Measurements from ENCODE around the gene CANT1. TPM values are rescaled to one million over a fixed set of nuclear protein-coding genes. Genes with fewer than 3 reads are reported as not detected.

The CANT1 gene
- total RNA-seq (36.2 and 46.6 TPM in 2 replicates), polyA plus RNA-seq (39.9 and 61.7 TPM in 2 replicates), polyA minus RNA-seq (ENCODE audit: low replicate concordance) (50.1 and 68.5 TPM in 2 replicates)
- 39.8 and 57.6 TPM in 2 replicates for polyA plus RNA-seq (2012)

DNA sequence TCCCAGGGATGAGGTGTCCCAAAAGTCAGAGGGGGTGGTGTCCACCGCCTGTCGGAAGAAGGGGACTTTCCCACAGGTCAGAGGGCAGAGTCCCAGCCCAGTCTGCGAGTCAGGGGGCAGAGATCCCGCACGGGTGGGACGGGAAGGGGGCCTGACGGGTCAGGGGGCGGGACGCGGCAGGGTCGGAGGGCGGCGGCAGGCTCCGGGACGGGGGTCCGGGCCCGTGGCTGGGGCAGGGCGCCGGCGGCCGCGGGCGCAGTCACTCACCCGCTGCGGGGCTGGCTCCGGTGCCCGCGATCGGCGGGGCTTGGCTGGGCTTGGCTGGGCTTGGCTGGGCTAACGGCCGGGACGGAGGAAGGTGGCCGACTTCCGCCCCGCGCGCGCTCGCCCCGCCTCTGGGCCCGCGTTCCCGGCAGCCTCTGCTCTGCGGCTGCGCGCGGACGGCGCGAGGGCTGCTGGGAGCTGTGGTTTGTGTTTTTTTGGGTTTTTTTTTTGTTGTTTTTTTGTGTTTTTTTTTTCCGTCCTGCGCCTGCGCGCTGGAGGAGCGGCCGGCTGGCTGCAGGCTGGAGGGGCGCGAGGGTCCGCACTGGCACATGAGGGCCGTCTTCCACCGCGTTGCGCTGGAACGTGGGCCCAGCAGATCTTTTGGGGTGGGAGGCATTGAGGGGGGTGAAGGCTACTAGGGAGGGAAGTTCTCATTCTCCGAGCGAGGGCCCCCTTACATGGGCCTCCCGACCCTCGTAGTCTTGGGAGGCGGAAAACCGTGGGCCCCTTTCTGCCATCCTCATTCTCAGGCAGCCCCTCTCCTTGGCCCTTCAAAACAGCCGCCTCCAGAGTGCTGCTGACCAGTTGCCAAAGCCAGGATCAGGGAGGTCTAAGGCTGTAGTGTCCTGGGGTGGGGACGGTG, at the start of gene CANT1:
Gene CANT1, minus strand, starts transcription at position 368 of the 907 bp plus-strand sequence. CDS start 12,142 bp downstream, outside the sequence.
- H3K4me1 ChIP-seq (ENCODE audit: control insufficient read depth, extremely low read depth, insufficient read depth, low read length), result peaks cover 5% of the 10 kb centered on the region
- H3K9ac ChIP-seq (ENCODE audit: insufficient read depth, low read length), result peak within 1 kb of the TSS; percentile 94
- H3K4me3 ChIP-seq (replicated peaks in 1 of 4; ENCODE audit: control extremely low read depth in 1 of 4, insufficient read depth in 1 of 4, low read depth in 3 of 4, low read length in 4 of 4), result peak within 1 kb of the TSS; percentile 46 to 96 (median 92)
- no peaks in the 10 kb centered on the region for H3K36me3 ChIP-seq (ENCODE audit: control insufficient read depth, insufficient read depth, low read length)
- peak within 1 kb of the TSS; percentile 84 for H3K27ac ChIP-seq (ENCODE audit: insufficient read depth, low read length)
- peaks cover 44% of the 10 kb centered on the region for H3K79me2 ChIP-seq (ENCODE audit: control insufficient read depth, insufficient read depth, low read length)
- H3K27me3 ChIP-seq (ENCODE audit: control insufficient read depth, insufficient read depth, low read length), result no peaks in the 10 kb centered on the region
- no peaks in the 10 kb centered on the region for H3K9me3 ChIP-seq (ENCODE audit: control insufficient read depth, insufficient read depth, low read depth, low read length)
- H2AFZ ChIP-seq (ENCODE audit: low read length), result peak within 1 kb of the TSS; percentile 57
- DNase-seq (ENCODE audit: low read depth in 2 of 2), result peak; percentile 76 to 82
- H3K4me2 ChIP-seq (ENCODE audit: extremely low read depth, insufficient read depth, low read length), result peak within 1 kb of the TSS; percentile 77
- TF ChIP-seq EZH2 (IDR thresholded peaks at IDR 0.05; ENCODE audit: low read length, missing control alignments), result no peak
- TF ChIP-seq, protein P1, sequence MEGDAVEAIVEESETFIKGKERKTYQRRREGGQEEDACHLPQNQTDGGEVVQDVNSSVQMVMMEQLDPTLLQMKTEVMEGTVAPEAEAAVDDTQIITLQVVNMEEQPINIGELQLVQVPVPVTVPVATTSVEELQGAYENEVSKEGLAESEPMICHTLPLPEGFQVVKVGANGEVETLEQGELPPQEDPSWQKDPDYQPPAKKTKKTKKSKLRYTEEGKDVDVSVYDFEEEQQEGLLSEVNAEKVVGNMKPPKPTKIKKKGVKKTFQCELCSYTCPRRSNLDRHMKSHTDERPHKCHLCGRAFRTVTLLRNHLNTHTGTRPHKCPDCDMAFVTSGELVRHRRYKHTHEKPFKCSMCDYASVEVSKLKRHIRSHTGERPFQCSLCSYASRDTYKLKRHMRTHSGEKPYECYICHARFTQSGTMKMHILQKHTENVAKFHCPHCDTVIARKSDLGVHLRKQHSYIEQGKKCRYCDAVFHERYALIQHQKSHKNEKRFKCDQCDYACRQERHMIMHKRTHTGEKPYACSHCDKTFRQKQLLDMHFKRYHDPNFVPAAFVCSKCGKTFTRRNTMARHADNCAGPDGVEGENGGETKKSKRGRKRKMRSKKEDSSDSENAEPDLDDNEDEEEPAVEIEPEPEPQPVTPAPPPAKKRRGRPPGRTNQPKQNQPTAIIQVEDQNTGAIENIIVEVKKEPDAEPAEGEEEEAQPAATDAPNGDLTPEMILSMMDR (conservative IDR thresholded peaks at IDR 0.05 in 1 of 2, IDR thresholded peaks at IDR 0.05 in 1 of 2; ENCODE audit: low read depth in 1 of 2, low read length in 2 of 2), result no peak
- H4K20me1 ChIP-seq (ENCODE audit: control insufficient read depth, extremely low read depth, insufficient read depth, low read length), result no peaks in the 10 kb centered on the region

DNA sequence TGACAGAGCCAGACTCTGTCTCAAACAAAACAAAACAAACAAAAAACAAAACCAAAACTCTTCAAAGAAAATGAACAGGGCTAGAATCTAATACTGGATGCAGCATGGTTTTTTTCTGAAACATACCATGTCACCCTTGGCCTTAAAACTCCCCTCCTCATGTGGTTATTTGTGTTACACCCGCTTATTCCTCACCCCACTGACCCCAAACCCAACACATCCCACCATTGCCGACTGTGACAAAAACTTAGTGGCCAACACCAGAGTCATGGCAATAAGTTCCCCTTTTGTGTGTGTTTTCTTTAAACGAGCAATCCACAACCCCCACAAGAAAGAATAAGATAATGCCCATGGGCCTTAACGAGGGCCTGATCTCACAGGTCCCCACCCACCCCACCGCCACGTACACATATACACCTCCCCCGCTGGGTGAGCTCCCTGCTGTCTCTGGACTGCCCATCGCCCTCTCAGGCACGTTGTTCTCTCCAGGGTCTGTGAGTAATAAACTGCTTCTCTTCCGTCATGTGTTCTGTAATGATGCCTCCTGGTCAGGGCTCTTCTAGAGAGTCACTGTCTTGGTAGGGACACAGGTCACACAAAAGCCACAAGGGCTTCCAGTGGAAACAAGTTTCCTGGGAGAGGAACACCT, 48.3 kb upstream of the CANT1 start:
- no peak overlapping the region for H3K9ac ChIP-seq (ENCODE audit: insufficient read depth, low read length)
- no peak overlapping the region for H3K27ac ChIP-seq (ENCODE audit: insufficient read depth, low read length)
- TF ChIP-seq, protein P1 (conservative IDR thresholded peaks at IDR 0.05 in 1 of 2, IDR thresholded peaks at IDR 0.05 in 1 of 2; ENCODE audit: low read depth in 1 of 2, low read length in 2 of 2), result no peak
- TF ChIP-seq EZH2 (IDR thresholded peaks at IDR 0.05; ENCODE audit: low read length, missing control alignments), result no peak
- no peak overlapping the region for H3K4me3 ChIP-seq (replicated peaks in 1 of 4; ENCODE audit: control extremely low read depth in 1 of 4, insufficient read depth in 1 of 4, low read depth in 3 of 4, low read length in 4 of 4)
- no peaks in the 10 kb centered on the region for H3K9me3 ChIP-seq (ENCODE audit: control insufficient read depth, insufficient read depth, low read depth, low read length)
- no peaks in the 10 kb centered on the region for H3K27me3 ChIP-seq (ENCODE audit: control insufficient read depth, insufficient read depth, low read length)
- H3K4me2 ChIP-seq (ENCODE audit: extremely low read depth, insufficient read depth, low read length), result no peak overlapping the region
- H2AFZ ChIP-seq (ENCODE audit: low read length), result no peak overlapping the region
- H3K79me2 ChIP-seq (ENCODE audit: control insufficient read depth, insufficient read depth, low read length), result no peaks in the 10 kb centered on the region
- DNase-seq (ENCODE audit: low read depth in 2 of 2), result no peak
- H3K4me1 ChIP-seq (ENCODE audit: control insufficient read depth, extremely low read depth, insufficient read depth, low read length), result no peaks in the 10 kb centered on the region
- H3K36me3 ChIP-seq (ENCODE audit: control insufficient read depth, insufficient read depth, low read length), result no peaks in the 10 kb centered on the region
- H4K20me1 ChIP-seq (ENCODE audit: control insufficient read depth, extremely low read depth, insufficient read depth, low read length), result no peaks in the 10 kb centered on the region

DNA sequence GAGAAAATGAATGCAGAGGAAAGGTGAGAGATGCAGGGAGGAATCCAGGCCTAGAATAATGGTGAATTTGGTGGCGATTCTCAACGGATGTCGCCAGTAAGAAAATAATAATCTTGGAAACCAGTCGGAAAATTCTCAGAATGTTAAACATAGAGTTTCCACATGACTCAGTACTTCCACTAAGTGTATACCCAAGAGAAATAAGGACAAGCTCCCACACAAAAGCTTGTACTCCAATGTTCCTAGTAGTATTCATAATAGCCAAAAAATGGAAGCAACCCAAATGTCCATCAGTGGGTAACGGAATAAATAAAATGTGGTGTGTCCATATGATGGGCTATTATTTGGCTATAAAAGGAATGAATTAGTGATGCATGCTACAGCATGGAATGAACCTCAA, 45.6 kb upstream of the CANT1 start:
- TF ChIP-seq, protein P1 (conservative IDR thresholded peaks at IDR 0.05 in 1 of 2, IDR thresholded peaks at IDR 0.05 in 1 of 2; ENCODE audit: low read depth in 1 of 2, low read length in 2 of 2), result no peak
- TF ChIP-seq EZH2 (IDR thresholded peaks at IDR 0.05; ENCODE audit: low read length, missing control alignments), result no peak
- no peak overlapping the region for H3K9ac ChIP-seq (ENCODE audit: insufficient read depth, low read length)
- no peaks in the 10 kb centered on the region for H4K20me1 ChIP-seq (ENCODE audit: control insufficient read depth, extremely low read depth, insufficient read depth, low read length)
- H3K27ac ChIP-seq (ENCODE audit: insufficient read depth, low read length), result no peak overlapping the region
- H3K36me3 ChIP-seq (ENCODE audit: control insufficient read depth, insufficient read depth, low read length), result no peaks in the 10 kb centered on the region
- H3K4me1 ChIP-seq (ENCODE audit: control insufficient read depth, extremely low read depth, insufficient read depth, low read length), result no peaks in the 10 kb centered on the region
- no peaks in the 10 kb centered on the region for H3K27me3 ChIP-seq (ENCODE audit: control insufficient read depth, insufficient read depth, low read length)
- H3K4me2 ChIP-seq (ENCODE audit: extremely low read depth, insufficient read depth, low read length), result no peak overlapping the region
- H2AFZ ChIP-seq (ENCODE audit: low read length), result no peak overlapping the region
- H3K4me3 ChIP-seq (replicated peaks in 1 of 4; ENCODE audit: control extremely low read depth in 1 of 4, insufficient read depth in 1 of 4, low read depth in 3 of 4, low read length in 4 of 4), result no peak overlapping the region
- no peak for DNase-seq (ENCODE audit: low read depth in 2 of 2)
- H3K9me3 ChIP-seq (ENCODE audit: control insufficient read depth, insufficient read depth, low read depth, low read length), result no peaks in the 10 kb centered on the region
- H3K79me2 ChIP-seq (ENCODE audit: control insufficient read depth, insufficient read depth, low read length), result no peaks in the 10 kb centered on the region
